ENCODE data around the gene F13B.
"Not testable (repeated sequence)": the region's sequence is repeated elsewhere in the genome, so short reads cannot be mapped to it uniquely, and the experiment has no call there.

F13B gene, protein sequence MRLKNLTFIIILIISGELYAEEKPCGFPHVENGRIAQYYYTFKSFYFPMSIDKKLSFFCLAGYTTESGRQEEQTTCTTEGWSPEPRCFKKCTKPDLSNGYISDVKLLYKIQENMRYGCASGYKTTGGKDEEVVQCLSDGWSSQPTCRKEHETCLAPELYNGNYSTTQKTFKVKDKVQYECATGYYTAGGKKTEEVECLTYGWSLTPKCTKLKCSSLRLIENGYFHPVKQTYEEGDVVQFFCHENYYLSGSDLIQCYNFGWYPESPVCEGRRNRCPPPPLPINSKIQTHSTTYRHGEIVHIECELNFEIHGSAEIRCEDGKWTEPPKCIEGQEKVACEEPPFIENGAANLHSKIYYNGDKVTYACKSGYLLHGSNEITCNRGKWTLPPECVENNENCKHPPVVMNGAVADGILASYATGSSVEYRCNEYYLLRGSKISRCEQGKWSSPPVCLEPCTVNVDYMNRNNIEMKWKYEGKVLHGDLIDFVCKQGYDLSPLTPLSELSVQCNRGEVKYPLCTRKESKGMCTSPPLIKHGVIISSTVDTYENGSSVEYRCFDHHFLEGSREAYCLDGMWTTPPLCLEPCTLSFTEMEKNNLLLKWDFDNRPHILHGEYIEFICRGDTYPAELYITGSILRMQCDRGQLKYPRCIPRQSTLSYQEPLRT

DNA sequence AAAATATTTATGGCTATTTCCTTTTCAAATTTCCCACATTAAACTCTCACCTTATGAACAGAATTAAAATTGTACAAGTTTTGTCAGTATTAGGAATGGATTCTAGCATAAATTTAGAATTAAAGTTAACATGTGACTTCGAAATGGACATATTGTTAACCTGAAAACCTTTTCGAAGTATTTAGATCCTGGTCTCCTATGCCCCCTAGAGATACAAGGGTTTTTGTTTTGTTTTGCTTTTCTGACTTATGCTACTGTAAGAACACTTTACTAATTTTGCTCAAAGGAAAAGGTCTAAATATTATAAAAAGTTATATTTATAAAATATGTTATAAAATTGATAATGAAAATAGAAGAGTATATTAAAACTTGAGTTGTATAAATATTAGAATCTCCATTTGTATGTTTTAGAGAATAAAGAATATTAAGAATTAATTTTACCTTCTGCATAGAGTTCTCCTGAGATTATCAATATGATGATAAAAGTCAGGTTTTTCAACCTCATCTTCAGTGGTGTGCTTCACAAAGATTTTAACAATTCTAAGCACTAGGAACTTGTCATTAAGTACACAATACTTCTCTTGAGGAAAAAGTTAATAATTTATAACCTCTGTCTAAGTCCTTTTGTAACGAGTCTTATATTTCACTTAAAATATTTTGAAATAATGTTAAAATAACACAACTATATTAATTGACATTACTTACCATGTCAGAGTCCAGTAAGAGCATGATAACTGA is at the start of gene F13B:
Gene F13B (minus strand): TSS at position 542 of the 738 bp plus-strand sequence. CDS start 37 bp downstream, at position 505.
- DNase-seq: no peak

DNA sequence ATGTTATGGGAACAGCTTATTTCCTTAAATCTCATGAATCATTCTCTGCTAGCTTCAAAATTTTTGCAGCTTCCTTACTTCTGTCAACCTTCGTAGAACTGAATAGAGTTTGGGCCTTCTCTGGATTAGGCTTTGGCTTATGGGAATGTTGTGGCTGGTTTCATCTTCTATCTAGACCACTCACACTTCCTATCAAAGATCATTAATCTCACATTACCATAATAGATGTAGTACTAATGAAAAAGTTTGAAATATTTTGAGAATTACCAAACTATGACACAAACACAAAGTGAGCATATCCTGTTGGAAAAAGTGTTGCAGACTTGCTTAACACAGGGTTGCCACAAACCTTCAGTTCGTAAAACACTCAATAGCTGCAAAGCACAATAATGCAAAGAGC is 49.1 kb upstream of the F13B start:
- DNase-seq: no peak

DNA sequence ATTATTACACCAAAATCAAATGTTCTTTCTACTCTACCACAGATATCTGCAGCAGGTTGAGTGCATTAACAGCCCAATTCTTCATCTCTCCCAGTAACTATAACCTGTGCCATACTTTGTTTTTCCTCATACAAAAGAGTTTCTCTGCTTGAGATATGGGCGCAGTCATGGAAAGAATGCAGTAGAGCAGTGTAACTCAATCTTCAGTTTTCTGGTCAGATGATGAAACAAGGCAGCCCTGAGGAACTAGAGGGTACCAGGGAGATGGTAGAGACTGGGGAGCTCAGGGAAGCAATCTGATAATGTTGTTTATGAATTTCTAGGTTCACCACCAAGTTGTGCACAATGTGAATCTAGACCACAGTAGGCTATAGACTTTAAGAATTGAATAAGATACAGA is 39.8 kb upstream of the F13B start:
- no peak for DNase-seq

- no peak for DNase-seq
These were observed 36.2 kb upstream of the F13B start for GRCh38 chr1:197103300-197103699.

DNA sequence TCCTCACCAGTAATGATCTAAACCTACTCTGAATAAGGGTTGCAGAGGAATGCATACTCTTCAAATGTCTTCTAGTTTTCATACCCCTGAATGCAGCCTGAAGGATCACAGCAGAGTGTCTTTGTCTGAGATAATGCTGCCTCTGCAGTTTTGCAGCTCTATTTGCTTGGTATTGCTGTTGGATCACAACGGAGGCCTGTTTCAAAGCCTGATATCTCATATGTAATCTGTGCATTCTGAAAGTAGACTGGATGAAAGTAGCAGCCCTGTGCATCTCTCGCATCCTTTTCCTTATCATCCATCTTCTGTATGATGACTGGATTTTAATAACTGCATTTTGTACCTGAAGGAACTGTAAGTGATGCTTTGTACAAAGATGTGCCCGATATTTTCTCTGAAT is 34.9 kb upstream of the F13B start:
- no peak for DNase-seq

- DNase-seq: no peak
These were observed 33.6 kb upstream of the F13B start for GRCh38 chr1:197100677-197101076.

DNA sequence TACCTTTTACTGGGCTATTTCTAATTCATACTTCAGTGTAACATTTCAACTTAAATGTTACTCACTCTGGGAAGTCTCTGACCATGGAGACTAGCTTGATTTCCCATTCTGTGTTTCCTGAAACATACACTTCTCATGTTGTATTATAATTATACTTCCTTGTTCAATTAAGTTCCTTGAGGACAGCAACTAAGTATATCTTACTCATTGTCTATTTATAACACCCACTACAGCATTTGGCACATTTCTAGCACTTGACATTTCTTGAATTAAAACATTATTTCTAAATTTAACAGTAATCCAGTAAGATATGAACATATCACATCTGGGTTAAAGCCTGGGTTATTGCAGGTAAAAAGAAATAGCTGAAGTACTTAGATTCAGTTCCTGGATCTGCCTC is 32.4 kb upstream of the F13B start:
- DNase-seq: no peak

- not testable (repeated sequence) for DNase-seq
These were observed 29.9 kb upstream of the F13B start for GRCh38 chr1:197096971-197097370.

DNA sequence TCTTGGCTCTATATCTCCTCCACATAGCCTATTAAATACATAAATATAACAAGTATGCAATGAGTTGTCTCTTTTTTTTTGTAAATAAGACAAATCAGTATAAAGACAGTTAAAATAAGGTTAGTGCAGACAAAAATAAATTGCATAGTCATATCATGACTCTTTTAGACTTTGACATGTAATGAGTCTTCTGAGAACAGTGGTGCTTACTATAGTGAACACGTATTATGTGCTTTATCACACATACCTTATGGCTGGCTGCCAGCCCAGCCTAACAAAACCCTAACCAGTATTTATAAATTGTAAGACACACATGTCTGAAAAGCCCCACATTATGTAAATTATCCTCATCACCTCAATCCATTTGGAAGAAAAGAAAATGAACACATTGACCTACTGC is 29.1 kb upstream of the F13B start:
- no peak for DNase-seq

GRCh38 chr1:197093226-197093885 is 26.3 kb upstream of the F13B start:
- DNase-seq: no peak

DNA sequence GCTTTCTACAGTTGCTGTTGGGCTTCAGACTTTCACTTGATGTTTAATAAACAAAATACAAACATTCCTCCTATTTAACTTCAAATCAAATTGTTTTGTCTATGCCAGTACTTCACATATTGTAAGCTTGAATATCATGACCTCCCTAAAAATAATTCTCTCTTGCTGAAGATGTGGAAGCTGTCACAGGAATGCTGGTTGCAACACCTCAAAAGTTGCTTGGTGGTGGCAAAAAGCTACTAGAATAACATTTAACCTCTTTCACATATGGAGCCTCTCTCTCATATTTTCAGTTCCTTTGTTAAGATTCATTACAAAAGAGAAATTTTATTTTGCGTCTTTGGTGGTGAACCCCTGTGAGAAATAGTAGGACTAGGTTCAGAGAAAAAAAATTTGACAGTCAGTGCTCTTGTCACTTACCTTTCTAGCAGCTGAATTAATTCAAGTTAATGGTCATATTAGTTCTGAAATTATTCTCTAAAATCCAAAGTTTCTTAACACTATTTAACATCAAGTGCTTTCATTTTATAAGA is 25.5 kb upstream of the F13B start:
- DNase-seq: no peak

GRCh38 chr1:197083474-197083873 is 16.4 kb upstream of the F13B start:
- no peak for DNase-seq

- no peak for DNase-seq
These were observed 14.2 kb upstream of the F13B start for GRCh38 chr1:197081117-197081753.

GRCh38 chr1:197080323-197080722 is 13.3 kb upstream of the F13B start:
- no peak for DNase-seq

DNA sequence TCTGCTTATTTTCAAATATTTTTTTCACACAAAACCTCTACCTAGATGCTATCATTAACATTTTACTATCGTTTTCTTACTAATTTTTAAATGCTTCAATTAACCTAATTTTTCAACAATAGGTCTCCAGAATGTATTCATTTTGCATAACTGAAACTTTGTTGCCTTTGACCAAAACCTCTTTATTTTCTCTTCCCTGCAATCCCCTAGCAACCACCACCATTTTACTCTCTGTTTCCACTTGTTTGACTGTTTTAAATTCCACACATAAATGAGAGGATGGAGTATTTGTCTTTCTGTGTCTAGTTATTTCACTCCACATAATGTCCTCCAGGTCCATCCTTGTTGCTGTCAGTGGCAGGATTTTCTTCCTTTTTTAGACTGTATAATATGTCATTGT is 9.5 kb upstream of the F13B start:
- no peak for DNase-seq

- DNase-seq: no peak
These were observed 6.9 kb upstream of the F13B start for GRCh38 chr1:197073978-197074377.

GRCh38 chr1:197067457-197067818 is 378 bp upstream of the F13B start:
- DNase-seq: no peak

GRCh38 chr1:197066277-197066676 is 783 bp downstream of the F13B start:
- DNase-seq: no peak

- DNase-seq: no peak
These were observed 1.5 kb downstream of the F13B start for GRCh38 chr1:197065559-197065958.

DNA sequence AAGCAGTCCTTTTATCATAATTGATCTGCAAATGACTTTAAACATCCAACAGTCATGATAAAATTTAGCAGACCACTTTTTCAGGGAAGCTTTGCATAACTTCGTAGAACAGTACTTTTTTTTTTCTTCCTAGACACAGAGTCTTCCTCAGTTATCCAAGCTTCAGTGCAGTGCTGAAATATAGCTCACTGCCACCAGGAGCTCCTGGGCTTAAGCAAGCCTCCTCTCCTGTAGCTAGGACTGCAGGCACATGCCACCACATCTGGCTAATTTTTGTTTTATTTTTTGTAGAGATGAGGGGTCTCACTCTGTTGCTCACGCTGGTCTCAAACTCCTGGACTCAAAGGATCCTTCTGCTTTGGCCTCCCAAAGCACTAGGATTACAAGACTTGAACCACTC is 3.8 kb downstream of the F13B start:
- DNase-seq: no peak

DNA sequence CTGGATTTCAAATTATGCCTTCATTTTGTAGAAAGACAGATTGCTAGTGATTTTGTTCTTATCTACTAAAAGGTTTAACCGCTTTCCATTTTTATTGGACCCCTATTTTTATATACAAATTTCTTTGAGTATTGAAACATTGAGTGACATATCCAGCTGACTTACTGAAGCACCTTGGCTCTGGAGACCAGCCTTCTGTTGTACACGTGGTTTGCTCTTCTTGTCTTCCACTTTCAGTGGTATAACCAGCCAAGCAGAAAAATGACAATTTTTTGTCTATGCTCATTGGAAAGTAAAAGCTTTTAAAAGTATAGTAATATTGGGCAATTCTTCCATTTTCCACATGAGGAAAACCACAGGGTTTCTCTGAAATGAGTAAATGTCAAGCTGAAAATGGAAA is 4.4 kb downstream of the F13B start:
- no peak for DNase-seq

- DNase-seq: no peak
These were observed 18.0 kb downstream of the F13B start for GRCh38 chr1:197049100-197049499.
